ENCODE measurements around the gene CHMP2A. TPM values are rescaled to one million over a fixed set of nuclear protein-coding genes. Genes with fewer than 3 reads are reported as not detected.

The CHMP2A gene
- polyA plus RNA-seq, 2 of the 4 experiments (the other 2 are of a cell fraction), result 198 to 280 TPM

DNA sequence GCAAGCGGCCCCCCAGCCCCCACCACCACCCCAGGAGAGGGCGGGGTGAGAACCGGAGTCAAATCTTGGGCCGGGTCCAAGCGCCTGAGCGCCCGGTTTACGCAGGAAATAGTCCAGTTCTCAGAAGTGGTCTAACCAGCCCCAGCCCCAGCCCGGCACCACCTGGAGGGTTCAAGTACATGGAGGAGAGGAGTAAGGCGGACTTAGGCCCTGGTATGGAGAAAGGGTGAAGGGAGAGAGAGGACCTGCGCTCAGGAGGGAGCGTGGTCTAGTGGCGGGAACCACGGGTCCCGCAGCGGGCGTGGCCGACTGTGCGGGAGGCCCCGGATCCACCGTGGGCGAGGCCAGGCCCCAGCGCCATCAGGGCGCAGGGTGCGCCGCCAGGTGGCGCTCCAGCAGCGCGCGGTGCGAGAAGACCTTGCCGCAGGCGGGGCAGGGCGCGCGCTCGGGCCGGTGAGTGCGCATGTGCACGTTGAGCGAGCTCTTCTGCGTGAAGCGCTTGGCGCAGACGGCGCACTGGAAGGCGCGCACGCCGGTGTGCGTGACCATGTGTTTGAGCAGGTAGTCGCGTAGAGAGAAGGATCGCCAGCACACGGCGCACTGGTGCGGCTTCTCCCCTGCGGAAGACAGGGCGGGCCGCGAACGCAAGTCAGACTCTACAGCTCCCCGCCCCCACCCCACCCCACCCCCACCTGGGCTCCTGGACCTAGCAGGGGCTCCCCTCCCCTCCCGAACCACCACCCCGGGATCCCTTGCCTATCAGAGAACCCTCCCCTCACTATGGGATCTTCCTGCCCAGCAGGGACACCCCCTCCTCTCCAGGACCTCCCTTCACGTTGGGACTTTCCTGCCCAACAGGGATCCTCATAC, 41.0 kb downstream of the CHMP2A start (continued):
- TF ChIP-seq MAX (IDR thresholded peaks at IDR 0.05) (peak; percentile 90), RAD21 (conservative IDR thresholded peaks at IDR 0.05 in 1 of 2, IDR thresholded peaks at IDR 0.05 in 1 of 2) (peak; percentile 44 to 57; a peak in 4 of 5 replicates), E2F6 (IDR thresholded peaks at IDR 0.05; ENCODE audit: borderline replicate concordance, low read depth) (peak; percentile 85), JUN (IDR thresholded peaks at IDR 0.05) (peak in 1 of 2 experiments; percentile 58; a peak in 1 of 5 replicates), RNF2 (IDR thresholded peaks at IDR 0.05; ENCODE audit: borderline replicate concordance, low read depth) (no peak), RFX5 (IDR thresholded peaks at IDR 0.05) (no peak), GATA3 (IDR thresholded peaks at IDR 0.05; ENCODE audit: borderline replicate concordance) (0 out of 2 replicates have a peak, but pooled peaks have one; percentile 21), POLR2A (IDR thresholded peaks at IDR 0.05; ENCODE audit: low read length) (peak; percentile 89), EHF (CRISPR knock-in tag; IDR thresholded peaks at IDR 0.05) (no peak)
- TF ChIP-seq, protein P1, sequence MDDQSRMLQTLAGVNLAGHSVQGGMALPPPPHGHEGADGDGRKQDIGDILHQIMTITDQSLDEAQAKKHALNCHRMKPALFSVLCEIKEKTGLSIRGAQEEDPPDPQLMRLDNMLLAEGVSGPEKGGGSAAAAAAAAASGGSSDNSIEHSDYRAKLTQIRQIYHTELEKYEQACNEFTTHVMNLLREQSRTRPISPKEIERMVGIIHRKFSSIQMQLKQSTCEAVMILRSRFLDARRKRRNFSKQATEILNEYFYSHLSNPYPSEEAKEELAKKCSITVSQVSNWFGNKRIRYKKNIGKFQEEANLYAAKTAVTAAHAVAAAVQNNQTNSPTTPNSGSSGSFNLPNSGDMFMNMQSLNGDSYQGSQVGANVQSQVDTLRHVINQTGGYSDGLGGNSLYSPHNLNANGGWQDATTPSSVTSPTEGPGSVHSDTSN (IDR thresholded peaks at IDR 0.05), result peak; percentile 68; the same call in 1 of the 2 replicates
- TF ChIP-seq, protein P2, sequence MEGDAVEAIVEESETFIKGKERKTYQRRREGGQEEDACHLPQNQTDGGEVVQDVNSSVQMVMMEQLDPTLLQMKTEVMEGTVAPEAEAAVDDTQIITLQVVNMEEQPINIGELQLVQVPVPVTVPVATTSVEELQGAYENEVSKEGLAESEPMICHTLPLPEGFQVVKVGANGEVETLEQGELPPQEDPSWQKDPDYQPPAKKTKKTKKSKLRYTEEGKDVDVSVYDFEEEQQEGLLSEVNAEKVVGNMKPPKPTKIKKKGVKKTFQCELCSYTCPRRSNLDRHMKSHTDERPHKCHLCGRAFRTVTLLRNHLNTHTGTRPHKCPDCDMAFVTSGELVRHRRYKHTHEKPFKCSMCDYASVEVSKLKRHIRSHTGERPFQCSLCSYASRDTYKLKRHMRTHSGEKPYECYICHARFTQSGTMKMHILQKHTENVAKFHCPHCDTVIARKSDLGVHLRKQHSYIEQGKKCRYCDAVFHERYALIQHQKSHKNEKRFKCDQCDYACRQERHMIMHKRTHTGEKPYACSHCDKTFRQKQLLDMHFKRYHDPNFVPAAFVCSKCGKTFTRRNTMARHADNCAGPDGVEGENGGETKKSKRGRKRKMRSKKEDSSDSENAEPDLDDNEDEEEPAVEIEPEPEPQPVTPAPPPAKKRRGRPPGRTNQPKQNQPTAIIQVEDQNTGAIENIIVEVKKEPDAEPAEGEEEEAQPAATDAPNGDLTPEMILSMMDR (IDR thresholded peaks at IDR 0.05), result peak; percentile 81

- ChIA-PET CTCF (interaction anchor here (0.8 to 10.5 kb wide), 8 partner anchors 6 to 68 kb away, joined by 3 to 113 read pairs (median 4); partner anchors contain the start of genes CHMP2A and ZBTB45), POLR2A (interaction anchor here (0.6 to 1.2 kb wide), 14 partner anchors 8 to 327 kb away, joined by 3 to 20 read pairs (median 4); partner anchors contain the start of genes CHMP2A, TRIM28 and UBE2M)
- Histone ChIP-seq H3K27ac (peak overlapping the region; percentile 71 to 86; a peak in 4 of 6 replicates), H3K9me3 (no peaks in the 10 kb centered on the region), H3K4me3 (no peak overlapping the region), H3K4me2 (no peak overlapping the region; the same call in 2 of the 3 replicates), H3K4me1 (peaks cover 13% of the 10 kb centered on the region)
- FAIRE-seq, result no peak
- no peak for ATAC-seq
- no peak for TF ChIP-seq CHD2 (IDR thresholded peaks at IDR 0.05; ENCODE audit: low read length, partially characterized antibody)
- TF ChIP-seq POLR2A (IDR thresholded peaks at IDR 0.05; ENCODE audit: low read length), result no peak
- no peak for TF ChIP-seq KDM5A (IDR thresholded peaks at IDR 0.05)
- TF ChIP-seq CEBPB (IDR thresholded peaks at IDR 0.05), result no peak
- TF ChIP-seq MAFK (IDR thresholded peaks at IDR 0.05; ENCODE audit: partially characterized antibody), result no peak
- no peak for TF ChIP-seq CHD4 (IDR thresholded peaks at IDR 0.05; ENCODE audit: borderline replicate concordance)
- TF ChIP-seq JUN (IDR thresholded peaks at IDR 0.05), result no peak
- TF ChIP-seq ELK1 (IDR thresholded peaks at IDR 0.05; ENCODE audit: low read depth, low read length), result no peak
- TF ChIP-seq FOSL2 (IDR thresholded peaks at IDR 0.05), result no peak
- TF ChIP-seq FOSL2 (CRISPR knock-in tag; IDR thresholded peaks at IDR 0.05), result no peak
- no peak for TF ChIP-seq CBX8 (IDR thresholded peaks at IDR 0.05)
- TF ChIP-seq ZFP36 (IDR thresholded peaks at IDR 0.05; ENCODE audit: borderline replicate concordance, partially characterized antibody), result no peak
- TF ChIP-seq RAD21 (conservative IDR thresholded peaks at IDR 0.05 in 1 of 2, IDR thresholded peaks at IDR 0.05 in 1 of 2), result no peak
- TF ChIP-seq TP53 (CRISPR knock-in tag; IDR thresholded peaks at IDR 0.05), result no peak
- no peak for TF ChIP-seq RNF2 (IDR thresholded peaks at IDR 0.05; ENCODE audit: borderline replicate concordance, low read depth)
- no peak for TF ChIP-seq ZC3H11A (IDR thresholded peaks at IDR 0.05)
- TF ChIP-seq RCOR1 (IDR thresholded peaks at IDR 0.05; ENCODE audit: low read depth, low read length), result no peak
- TF ChIP-seq EP300 (IDR thresholded peaks at IDR 0.05), result no peak
- TF ChIP-seq E2F6 (IDR thresholded peaks at IDR 0.05; ENCODE audit: borderline replicate concordance, low read depth), result no peak
- TF ChIP-seq, protein P3, sequence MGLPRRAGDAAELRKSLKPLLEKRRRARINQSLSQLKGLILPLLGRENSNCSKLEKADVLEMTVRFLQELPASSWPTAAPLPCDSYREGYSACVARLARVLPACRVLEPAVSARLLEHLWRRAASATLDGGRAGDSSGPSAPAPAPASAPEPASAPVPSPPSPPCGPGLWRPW (IDR thresholded peaks at IDR 0.05), result no peak
- DNase-seq (ENCODE audit: low read depth in 1 of 2, low spot score in 1 of 2), result no peak
- WGBS (ENCODE audit: missing lambda C conversion rate), result 77% methylated on average over 10 of the region's 10 CpGs
These were observed 41.7 kb downstream of the CHMP2A start for GRCh38 chr19:58513213-58513693.

Measured in A549 (cell line).